Measurements from ENCODE around the gene MRPL33. TPM values are rescaled to one million over a fixed set of nuclear protein-coding genes. Genes with fewer than 3 reads are reported as not detected.
"Not testable (repeated sequence)": the region's sequence is repeated elsewhere in the genome, so short reads cannot be mapped to it uniquely, and the experiment has no call there.

The MRPL33 gene
- total RNA-seq, 1 donor from 2014 or later = 54.6 TPM

DNA sequence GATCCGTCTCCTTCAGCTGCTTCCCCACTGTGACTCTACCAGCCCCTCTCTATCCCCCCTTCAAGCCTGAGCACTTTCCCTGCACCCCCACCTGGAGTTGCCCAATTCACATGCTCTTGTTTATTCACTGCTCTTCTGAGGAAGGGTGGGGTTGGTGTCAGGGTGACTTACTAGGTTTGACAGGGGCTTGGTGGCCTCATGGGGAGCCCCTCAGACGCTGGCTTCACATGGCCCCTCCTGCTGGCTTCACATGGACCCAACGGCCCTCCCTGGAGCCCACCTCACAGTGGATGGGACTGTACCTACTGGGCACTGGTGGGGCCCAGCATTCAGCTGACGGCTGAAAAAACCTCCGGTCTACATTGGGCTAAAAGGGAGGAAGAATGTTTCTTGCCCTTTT lies 16.7 kb upstream of the MRPL33 start:
- no peaks in the 10 kb centered on the region for H3K27me3 Mint-ChIP-seq
- no peak overlapping the region for H3K4me3 Mint-ChIP-seq
- peak overlapping the region; percentile 34 for H3K27ac Mint-ChIP-seq
- DNase-seq (ENCODE audit: extremely low spot score, unreplicated experiment) = no peak
- peaks cover 20% of the 10 kb centered on the region for H3K4me1 Mint-ChIP-seq (ENCODE audit: unreplicated experiment)
- no peaks in the 10 kb centered on the region for H3K9me3 Mint-ChIP-seq
- no peaks in the 10 kb centered on the region for H3K36me3 Mint-ChIP-seq
- TF ChIP-seq, protein P1, sequence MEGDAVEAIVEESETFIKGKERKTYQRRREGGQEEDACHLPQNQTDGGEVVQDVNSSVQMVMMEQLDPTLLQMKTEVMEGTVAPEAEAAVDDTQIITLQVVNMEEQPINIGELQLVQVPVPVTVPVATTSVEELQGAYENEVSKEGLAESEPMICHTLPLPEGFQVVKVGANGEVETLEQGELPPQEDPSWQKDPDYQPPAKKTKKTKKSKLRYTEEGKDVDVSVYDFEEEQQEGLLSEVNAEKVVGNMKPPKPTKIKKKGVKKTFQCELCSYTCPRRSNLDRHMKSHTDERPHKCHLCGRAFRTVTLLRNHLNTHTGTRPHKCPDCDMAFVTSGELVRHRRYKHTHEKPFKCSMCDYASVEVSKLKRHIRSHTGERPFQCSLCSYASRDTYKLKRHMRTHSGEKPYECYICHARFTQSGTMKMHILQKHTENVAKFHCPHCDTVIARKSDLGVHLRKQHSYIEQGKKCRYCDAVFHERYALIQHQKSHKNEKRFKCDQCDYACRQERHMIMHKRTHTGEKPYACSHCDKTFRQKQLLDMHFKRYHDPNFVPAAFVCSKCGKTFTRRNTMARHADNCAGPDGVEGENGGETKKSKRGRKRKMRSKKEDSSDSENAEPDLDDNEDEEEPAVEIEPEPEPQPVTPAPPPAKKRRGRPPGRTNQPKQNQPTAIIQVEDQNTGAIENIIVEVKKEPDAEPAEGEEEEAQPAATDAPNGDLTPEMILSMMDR (conservative IDR thresholded peaks at IDR 0.05) = no peak

GRCh38 chr2:27756091-27756490 lies 15.4 kb upstream of the MRPL33 start:
- Mint-ChIP-seq H3K36me3 (no peaks in the 10 kb centered on the region), H3K4me1 (ENCODE audit: unreplicated experiment) (peaks cover 20% of the 10 kb centered on the region), H3K27ac (peak overlapping the region; percentile 18), H3K4me3 (no peak overlapping the region), H3K27me3 (no peaks in the 10 kb centered on the region), H3K9me3 (no peaks in the 10 kb centered on the region)
- no peak for DNase-seq (ENCODE audit: extremely low spot score, unreplicated experiment)
- TF ChIP-seq, protein P1 (conservative IDR thresholded peaks at IDR 0.05) = no peak

- Mint-ChIP-seq H3K27me3 (no peaks in the 10 kb centered on the region), H3K9me3 (no peaks in the 10 kb centered on the region), H3K4me1 (ENCODE audit: unreplicated experiment) (peaks cover 20% of the 10 kb centered on the region), H3K4me3 (no peak overlapping the region), H3K27ac (peak overlapping the region; percentile 18), H3K36me3 (no peaks in the 10 kb centered on the region)
- DNase-seq (ENCODE audit: extremely low spot score, unreplicated experiment) = no peak
- TF ChIP-seq, protein P1 (conservative IDR thresholded peaks at IDR 0.05) = no peak
Measured at GRCh38 chr2:27756544-27757498, 14.7 kb upstream of the MRPL33 start.

- peak overlapping the region; percentile 58 for H3K4me3 Mint-ChIP-seq
- DNase-seq (ENCODE audit: extremely low spot score, unreplicated experiment) = no peak
- no peaks in the 10 kb centered on the region for H3K9me3 Mint-ChIP-seq
- no peaks in the 10 kb centered on the region for H3K4me1 Mint-ChIP-seq (ENCODE audit: unreplicated experiment)
- peaks cover 5% of the 10 kb centered on the region for H3K27me3 Mint-ChIP-seq
- H3K36me3 Mint-ChIP-seq = no peaks in the 10 kb centered on the region
- TF ChIP-seq, protein P1 (conservative IDR thresholded peaks at IDR 0.05) = no peak
- peak overlapping the region; percentile 57 for H3K27ac Mint-ChIP-seq
Measured at GRCh38 chr2:27762951-27763906, 8.3 kb upstream of the MRPL33 start.

GRCh38 chr2:27763907-27764267 lies 7.6 kb upstream of the MRPL33 start:
- Mint-ChIP-seq H3K4me3 (peak overlapping the region; percentile 10), H3K27ac (peak overlapping the region; percentile 57)

DNA sequence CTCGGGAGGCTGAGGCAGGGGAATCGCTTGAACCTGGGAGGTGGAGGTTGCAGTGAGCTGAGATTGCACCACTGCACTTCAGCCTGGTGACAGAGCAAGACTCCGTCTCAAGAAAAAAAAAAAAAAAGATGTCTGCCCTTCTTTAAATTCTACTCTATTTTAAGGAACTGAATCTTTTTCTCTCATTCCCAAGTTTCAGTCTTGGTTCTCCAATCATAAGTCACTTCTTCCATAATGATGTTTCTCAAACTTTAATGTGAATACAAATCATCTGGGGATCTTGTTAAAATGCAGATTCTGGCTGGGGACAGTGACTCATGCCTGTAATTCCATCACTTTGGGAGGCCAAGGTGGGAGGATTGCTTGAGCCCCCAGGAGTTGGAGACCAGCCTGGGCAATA lies 7.0 kb upstream of the MRPL33 start:
- H3K4me3 Mint-ChIP-seq; H3K36me3 Mint-ChIP-seq; H3K9me3 Mint-ChIP-seq; H3K27ac Mint-ChIP-seq; H3K4me1 Mint-ChIP-seq (ENCODE audit: unreplicated experiment); H3K27me3 Mint-ChIP-seq; DNase-seq (ENCODE audit: extremely low spot score, unreplicated experiment): not testable (repeated sequence)

More at GRCh38 chr2:27763907-27764267, 7.6 kb upstream of the MRPL33 start:
- TF ChIP-seq, protein P1 (conservative IDR thresholded peaks at IDR 0.05) = no peak
- Mint-ChIP-seq H3K4me1 (ENCODE audit: unreplicated experiment) (no peaks in the 10 kb centered on the region), H3K9me3 (no peaks in the 10 kb centered on the region), H3K36me3 (no peaks in the 10 kb centered on the region), H3K27me3 (peaks cover 5% of the 10 kb centered on the region)
- DNase-seq (ENCODE audit: extremely low spot score, unreplicated experiment) = no peak
